Type B pancreatic cell (in vitro differentiated cells): ENCODE measurements around the gene CYP3A5. TPM values are rescaled to one million over a fixed set of nuclear protein-coding genes. Genes with fewer than 3 reads are reported as not detected.
"Not testable (repeated sequence)": the region's sequence is repeated elsewhere in the genome, so short reads cannot be mapped to it uniquely, and the experiment has no call there.

ENCODE experiments used
- DNase-seq: peaks from one replicate; pipeline ENCODE4 v3.0.0; 2021; ENCODE audit warnings: mixed read lengths; ENCODE audit not compliant: unreplicated experiment; ENCODE audit errors: extremely low spot score
- H3K27ac Mint-ChIP-seq: 2 replicates; pipeline ENCODE4 v1.8.0; 2021; ENCODE audit warnings: mild to moderate bottlenecking, mixed read lengths
- H3K27me3 Mint-ChIP-seq: 2 replicates; pipeline ENCODE4 v1.8.0; 2021; ENCODE audit warnings: mixed read lengths
- H3K36me3 Mint-ChIP-seq: 2 replicates; pipeline ENCODE4 v1.8.0; 2021; ENCODE audit warnings: mixed read lengths
- H3K4me1 Mint-ChIP-seq: one replicate; pipeline ENCODE4 v1.8.0; 2021; ENCODE audit warnings: mixed read lengths; ENCODE audit not compliant: unreplicated experiment
- H3K4me3 Mint-ChIP-seq: 2 replicates; pipeline ENCODE4 v1.8.0; 2021; ENCODE audit warnings: mild to moderate bottlenecking, mixed read lengths
- H3K9me3 Mint-ChIP-seq: 2 replicates; pipeline ENCODE4 v1.8.0; 2021; ENCODE audit warnings: mixed read lengths
- CTCF ChIP-seq: fragments of 200-600 bp; sonication (generic); conservative IDR thresholded peaks from 2 replicates; pipeline ENCODE4 v1.5.0; 2021; ENCODE audit warnings: antibody characterized with exemption, mild to moderate bottlenecking
- total RNA-seq: library from RNA; stranded (reverse); gene quantifications from 2 replicates; pipeline ENCODE4 v1.2.1, GENCODE V29; 2021; ENCODE audit warnings: low replicate concordance

The CYP3A5 gene
- total RNA-seq, 1 donor from 2014 or later: 33.1 TPM

DNA sequence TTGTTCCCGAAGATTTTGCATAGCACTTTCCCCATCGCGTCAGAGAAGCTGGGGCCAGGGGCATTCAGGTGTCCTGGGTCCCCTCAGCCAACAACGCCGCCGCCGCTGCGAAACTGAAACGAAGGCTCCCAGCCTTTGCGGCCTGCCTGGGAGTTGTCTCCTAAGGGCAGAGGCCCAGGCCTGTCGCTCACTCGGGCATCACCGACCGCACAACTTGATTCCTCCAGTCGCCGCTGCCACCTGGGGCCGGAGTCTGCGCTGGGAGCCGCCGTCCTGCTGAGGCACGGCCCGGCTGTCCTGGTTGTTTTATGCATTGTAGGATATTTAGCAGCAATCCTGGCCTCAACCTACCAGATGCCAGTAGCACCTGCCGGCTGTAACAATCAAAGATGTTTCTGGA, 41.1 kb downstream of the CYP3A5 start:
- Mint-ChIP-seq H3K4me3 (no peak overlapping the region), H3K27ac (no peak overlapping the region), H3K36me3 (peaks cover 3% of the 10 kb centered on the region), H3K4me1 (no peaks in the 10 kb centered on the region), H3K9me3 (no peaks in the 10 kb centered on the region), H3K27me3 (no peaks in the 10 kb centered on the region)
- TF ChIP-seq CTCF: no peak
- no peak for DNase-seq

- H3K4me3 Mint-ChIP-seq, H3K36me3 Mint-ChIP-seq, H3K9me3 Mint-ChIP-seq, DNase-seq, H3K27ac Mint-ChIP-seq, H3K27me3 Mint-ChIP-seq, H3K4me1 Mint-ChIP-seq: not testable (repeated sequence)
Measured at GRCh38 chr7:99637414-99637813, 42.4 kb downstream of the CYP3A5 start.

- TF ChIP-seq CTCF: peak; percentile 45
- H3K9me3 Mint-ChIP-seq: no peaks in the 10 kb centered on the region
- H3K4me3 Mint-ChIP-seq: no peak overlapping the region
- no peak for DNase-seq
- no peaks in the 10 kb centered on the region for H3K27me3 Mint-ChIP-seq
- peak overlapping the region; percentile 76 for H3K27ac Mint-ChIP-seq
- peaks cover 26% of the 10 kb centered on the region for H3K36me3 Mint-ChIP-seq
- peaks cover 6% of the 10 kb centered on the region for H3K4me1 Mint-ChIP-seq
Measured at GRCh38 chr7:99631295-99632109, 48.3 kb downstream of the CYP3A5 start.

DNA sequence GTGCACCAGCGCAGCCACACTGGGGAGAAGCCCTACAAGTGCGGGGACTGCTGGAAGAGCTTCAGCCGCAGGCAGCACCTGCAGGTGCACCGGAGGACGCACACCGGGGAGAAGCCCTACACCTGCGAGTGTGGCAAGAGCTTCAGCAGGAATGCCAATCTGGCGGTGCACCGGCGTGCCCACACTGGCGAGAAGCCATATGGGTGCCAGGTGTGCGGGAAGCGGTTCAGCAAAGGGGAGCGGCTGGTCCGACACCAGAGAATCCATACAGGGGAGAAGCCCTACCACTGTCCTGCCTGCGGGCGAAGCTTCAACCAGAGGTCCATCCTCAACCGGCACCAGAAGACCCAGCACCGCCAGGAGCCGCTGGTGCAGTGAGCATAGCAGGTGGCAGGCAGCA, 50.2 kb downstream of the CYP3A5 start:
- Mint-ChIP-seq H3K27me3 (no peaks in the 10 kb centered on the region), H3K36me3 (peaks cover 36% of the 10 kb centered on the region), H3K4me3 (no peak overlapping the region), H3K27ac (no peak overlapping the region), H3K9me3 (no peaks in the 10 kb centered on the region), H3K4me1 (peaks cover 6% of the 10 kb centered on the region)
- no peak for DNase-seq
- TF ChIP-seq CTCF: no peak

- Mint-ChIP-seq H3K36me3 (peaks cover 36% of the 10 kb centered on the region), H3K9me3 (no peaks in the 10 kb centered on the region), H3K27me3 (no peaks in the 10 kb centered on the region), H3K4me1 (peaks cover 6% of the 10 kb centered on the region), H3K4me3 (no peak overlapping the region), H3K27ac (no peak overlapping the region)
- no peak for TF ChIP-seq CTCF
- DNase-seq: peak; percentile 40
Measured at GRCh38 chr7:99628471-99629465, 51.0 kb downstream of the CYP3A5 start.

- Mint-ChIP-seq H3K27ac (no peak overlapping the region), H3K9me3 (no peaks in the 10 kb centered on the region), H3K36me3 (peaks cover 39% of the 10 kb centered on the region), H3K4me1 (peaks cover 6% of the 10 kb centered on the region), H3K4me3 (no peak overlapping the region), H3K27me3 (no peaks in the 10 kb centered on the region)
- DNase-seq: no peak
- TF ChIP-seq CTCF: no peak
Measured at GRCh38 chr7:99627513-99627912, 52.3 kb downstream of the CYP3A5 start.
